ENCODE results near the gene LRRN4CL. TPM values are rescaled to one million over a fixed set of nuclear protein-coding genes. Genes with fewer than 3 reads are reported as not detected.
"Not testable (repeated sequence)": the region's sequence is repeated elsewhere in the genome, so short reads cannot be mapped to it uniquely, and the experiment has no call there.

LRRN4CL gene
- total and polyA plus RNA-seq, 2 donors: 10.9 to 16.7 TPM

DNA sequence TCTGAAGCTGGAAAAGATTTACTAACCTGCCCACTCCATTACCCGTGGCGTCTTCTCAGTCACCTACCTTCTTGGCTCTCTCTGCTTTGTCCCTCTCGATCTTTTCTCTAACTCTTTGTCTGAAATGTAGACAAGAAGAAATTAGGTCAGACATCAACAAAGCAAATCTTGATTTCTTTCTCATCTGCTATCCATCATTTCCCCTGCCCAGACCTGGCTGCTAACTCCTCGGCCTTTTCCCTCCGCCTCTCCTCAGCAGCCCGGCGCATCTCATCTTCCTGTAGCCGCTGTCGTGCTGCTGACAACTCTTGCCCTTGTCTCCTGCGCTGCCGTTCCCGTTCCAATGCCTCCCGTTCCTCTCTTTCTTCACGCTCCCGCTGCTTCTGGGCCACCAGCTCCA, 11.6 kb downstream of the LRRN4CL start:
- DNase-seq (ENCODE audit: extremely low spot score): no peak
- 80% methylated on average over 15 of the region's 15 CpGs for WGBS
- Histone ChIP-seq H3K36me3 (ENCODE audit: insufficient read depth) (no peaks in the 10 kb centered on the region), H3K4me1 (ENCODE audit: insufficient read depth) (no peaks in the 10 kb centered on the region), H3K4me3 (ENCODE audit: low read depth, low read length) (no peak overlapping the region), H3K27ac (ENCODE audit: low read depth) (no peak overlapping the region)

DNA sequence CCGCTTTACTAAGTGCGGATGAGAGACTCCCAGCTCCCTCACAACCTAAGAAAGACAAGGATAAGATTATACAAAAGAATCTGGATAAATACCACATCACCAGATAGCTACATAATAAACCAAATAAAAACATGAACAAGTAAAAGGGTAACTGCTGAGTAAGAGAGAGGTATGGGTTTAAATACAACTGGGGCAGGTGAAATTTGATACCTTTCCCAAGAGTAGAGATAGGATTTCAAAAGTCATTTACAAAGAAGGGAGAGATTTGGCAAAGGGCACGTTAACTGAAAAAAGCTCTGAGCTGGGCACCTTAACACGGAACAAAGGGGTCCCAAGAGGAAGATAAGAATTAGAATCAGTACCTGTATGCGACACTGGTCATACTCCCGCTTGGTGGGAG, 12.2 kb downstream of the LRRN4CL start:
- no peak overlapping the region for H3K27ac ChIP-seq (ENCODE audit: low read depth)
- H3K4me1 ChIP-seq (ENCODE audit: insufficient read depth): no peaks in the 10 kb centered on the region
- no peaks in the 10 kb centered on the region for H3K36me3 ChIP-seq (ENCODE audit: insufficient read depth)
- DNase-seq (ENCODE audit: extremely low spot score): no peak
- 80% methylated on average over 6 of the region's 6 CpGs for WGBS
- no peak overlapping the region for H3K4me3 ChIP-seq (ENCODE audit: low read depth, low read length)

DNA sequence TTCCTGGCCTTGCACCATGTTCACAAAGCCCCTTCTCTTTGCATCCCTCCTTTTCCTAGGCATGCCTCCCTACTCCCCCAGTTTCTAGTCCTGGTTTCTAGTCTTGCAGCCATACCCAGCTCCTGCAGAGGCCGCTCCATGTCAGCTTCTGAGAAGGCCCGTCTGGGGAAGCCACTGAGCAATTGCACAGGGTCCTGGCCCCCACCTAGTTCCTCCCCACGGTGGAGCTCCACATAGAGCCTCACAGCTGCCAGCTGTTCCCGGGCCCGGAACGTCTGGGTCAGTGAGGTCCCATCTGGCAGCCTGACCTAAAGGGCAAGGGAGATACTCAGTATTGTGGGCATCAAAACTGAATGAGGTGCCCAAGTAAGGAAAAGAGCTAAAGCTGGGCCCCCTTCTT, 12.6 kb downstream of the LRRN4CL start:
- no peak overlapping the region for H3K4me3 ChIP-seq (ENCODE audit: low read depth, low read length)
- no peaks in the 10 kb centered on the region for H3K4me1 ChIP-seq (ENCODE audit: insufficient read depth)
- WGBS: 52% methylated on average over 6 of the region's 6 CpGs
- H3K36me3 ChIP-seq (ENCODE audit: insufficient read depth): no peaks in the 10 kb centered on the region
- no peak overlapping the region for H3K27ac ChIP-seq (ENCODE audit: low read depth)
- DNase-seq (ENCODE audit: extremely low spot score): no peak

DNA sequence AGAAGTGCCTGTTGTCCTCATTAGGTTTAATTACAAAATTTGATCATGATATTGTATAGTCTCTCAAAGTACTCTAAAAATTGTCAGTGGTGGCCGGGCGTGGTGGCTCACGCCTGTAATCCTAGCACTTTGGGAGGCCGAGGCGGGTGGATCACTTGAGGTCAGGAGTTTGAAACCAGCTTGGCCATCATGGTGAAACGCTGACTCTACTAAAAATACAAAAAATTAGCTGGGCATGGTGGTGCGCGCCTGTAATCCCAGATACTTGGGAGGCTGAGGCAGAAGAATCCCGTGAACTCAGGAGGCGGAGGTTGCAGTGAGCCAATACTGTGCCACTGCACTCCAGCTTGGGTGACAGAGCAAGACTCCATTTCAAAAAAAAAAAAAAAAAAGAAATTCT, 13.9 kb downstream of the LRRN4CL start:
- H3K36me3 ChIP-seq (ENCODE audit: insufficient read depth); H3K4me1 ChIP-seq (ENCODE audit: insufficient read depth); H3K27ac ChIP-seq (ENCODE audit: low read depth); DNase-seq (ENCODE audit: extremely low spot score); H3K4me3 ChIP-seq (ENCODE audit: low read depth, low read length): not testable (repeated sequence)
- WGBS: 96% methylated on average over 10 of the region's 10 CpGs

DNA sequence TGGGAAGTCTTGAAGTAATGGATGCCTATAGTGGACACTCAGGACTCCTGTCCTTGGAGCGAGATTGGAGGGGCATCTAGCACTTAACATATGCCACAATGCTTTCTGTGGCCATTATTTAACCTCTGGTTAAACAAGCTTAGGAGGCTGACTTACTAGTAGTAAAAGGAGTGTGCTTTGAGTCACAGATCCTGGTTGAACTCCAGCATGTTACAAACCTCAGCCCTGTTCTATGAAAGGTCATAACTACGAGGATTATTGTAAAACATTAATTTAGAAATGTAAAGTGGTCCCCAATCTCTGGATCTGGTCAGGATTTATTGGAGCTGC, 16.2 kb downstream of the LRRN4CL start:
- WGBS: 78% methylated on average over 2 of the region's 2 CpGs
- no peak overlapping the region for H3K4me3 ChIP-seq (ENCODE audit: low read depth, low read length)
- no peak overlapping the region for H3K27ac ChIP-seq (ENCODE audit: low read depth)
- no peaks in the 10 kb centered on the region for H3K36me3 ChIP-seq (ENCODE audit: insufficient read depth)
- no peak for DNase-seq (ENCODE audit: extremely low spot score)
- no peaks in the 10 kb centered on the region for H3K4me1 ChIP-seq (ENCODE audit: insufficient read depth)

DNA sequence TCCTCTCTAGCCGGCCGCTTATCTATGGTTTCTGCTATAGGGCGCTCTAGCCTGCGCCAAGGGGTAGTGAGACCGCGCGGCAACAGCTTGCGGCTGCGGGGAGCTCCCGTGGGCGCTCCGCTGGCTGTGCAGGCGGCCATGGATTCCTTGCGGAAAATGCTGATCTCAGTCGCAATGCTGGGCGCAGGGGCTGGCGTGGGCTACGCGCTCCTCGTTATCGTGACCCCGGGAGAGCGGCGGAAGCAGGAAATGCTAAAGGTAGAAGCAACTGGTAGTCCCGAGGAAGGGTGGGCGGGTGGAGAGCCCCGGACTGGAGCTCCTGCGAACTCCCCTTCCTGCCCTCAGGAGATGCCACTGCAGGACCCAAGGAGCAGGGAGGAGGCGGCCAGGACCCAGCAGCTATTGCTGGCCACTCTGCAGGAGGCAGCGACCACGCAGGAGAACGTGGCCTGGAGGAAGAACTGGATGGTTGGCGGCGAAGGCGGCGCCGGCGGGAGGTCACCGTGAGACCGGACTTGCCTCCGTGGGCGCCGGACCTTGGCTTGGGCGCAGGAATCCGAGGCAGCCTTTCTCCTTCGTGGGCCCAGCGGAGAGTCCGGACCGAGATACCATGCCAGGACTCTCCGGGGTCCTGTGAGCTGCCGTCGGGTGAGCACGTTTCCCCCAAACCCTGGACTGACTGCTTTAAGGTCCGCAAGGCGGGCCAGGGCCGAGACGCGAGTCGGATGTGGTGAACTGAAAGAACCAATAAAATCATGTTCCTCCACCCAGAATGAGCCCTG, 17.5 kb downstream of the LRRN4CL start, which contains the start of the genes LBHD1 and UQCC3:
Gene LBHD1 (minus strand): TSS at position 660 of the 782 bp plus-strand sequence. CDS start 2,236 bp downstream, outside the sequence.
Gene UQCC3 (plus strand): TSS at position 66 of the 782 bp plus-strand sequence. CDS start 73 bp downstream, at position 139.
- peak; percentile 71 for DNase-seq (ENCODE audit: extremely low spot score)
- Histone ChIP-seq H3K4me1 (ENCODE audit: insufficient read depth) (no peaks in the 10 kb centered on the region), H3K36me3 (ENCODE audit: insufficient read depth) (no peaks in the 10 kb centered on the region), H3K4me3 (ENCODE audit: low read depth, low read length) (peak within 1 kb of the TSS; percentile 67), H3K27ac (ENCODE audit: low read depth) (peak within 1 kb of the TSS; percentile 89)
- WGBS: under 1% methylated on average over 59 of the region's 59 CpGs

DNA sequence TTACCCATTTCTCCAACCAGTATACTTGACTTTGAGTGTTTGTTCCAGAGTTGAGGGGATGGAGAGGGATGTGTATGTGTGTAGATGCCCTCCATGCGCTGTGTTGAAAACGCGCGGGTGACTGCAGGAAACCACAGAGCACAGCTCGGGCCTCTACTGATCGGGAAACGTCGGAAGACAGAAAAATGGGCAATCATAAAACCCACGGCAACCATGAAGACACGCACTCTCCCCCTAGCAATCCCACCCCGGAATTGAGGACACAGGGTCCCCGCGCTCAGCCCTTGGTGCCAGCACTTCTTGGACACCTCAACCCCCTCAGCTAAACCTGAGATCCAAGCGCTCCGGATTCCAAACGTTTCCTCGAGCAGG, 18.1 kb downstream of the LRRN4CL start:
- peak overlapping the region; percentile 89 for H3K27ac ChIP-seq (ENCODE audit: low read depth)
- H3K36me3 ChIP-seq (ENCODE audit: insufficient read depth): no peaks in the 10 kb centered on the region
- H3K4me3 ChIP-seq (ENCODE audit: low read depth, low read length): peak overlapping the region; percentile 67
- H3K4me1 ChIP-seq (ENCODE audit: insufficient read depth): no peaks in the 10 kb centered on the region
- no peak for DNase-seq (ENCODE audit: extremely low spot score)
- WGBS: under 1% methylated on average over 17 of the region's 17 CpGs

DNA sequence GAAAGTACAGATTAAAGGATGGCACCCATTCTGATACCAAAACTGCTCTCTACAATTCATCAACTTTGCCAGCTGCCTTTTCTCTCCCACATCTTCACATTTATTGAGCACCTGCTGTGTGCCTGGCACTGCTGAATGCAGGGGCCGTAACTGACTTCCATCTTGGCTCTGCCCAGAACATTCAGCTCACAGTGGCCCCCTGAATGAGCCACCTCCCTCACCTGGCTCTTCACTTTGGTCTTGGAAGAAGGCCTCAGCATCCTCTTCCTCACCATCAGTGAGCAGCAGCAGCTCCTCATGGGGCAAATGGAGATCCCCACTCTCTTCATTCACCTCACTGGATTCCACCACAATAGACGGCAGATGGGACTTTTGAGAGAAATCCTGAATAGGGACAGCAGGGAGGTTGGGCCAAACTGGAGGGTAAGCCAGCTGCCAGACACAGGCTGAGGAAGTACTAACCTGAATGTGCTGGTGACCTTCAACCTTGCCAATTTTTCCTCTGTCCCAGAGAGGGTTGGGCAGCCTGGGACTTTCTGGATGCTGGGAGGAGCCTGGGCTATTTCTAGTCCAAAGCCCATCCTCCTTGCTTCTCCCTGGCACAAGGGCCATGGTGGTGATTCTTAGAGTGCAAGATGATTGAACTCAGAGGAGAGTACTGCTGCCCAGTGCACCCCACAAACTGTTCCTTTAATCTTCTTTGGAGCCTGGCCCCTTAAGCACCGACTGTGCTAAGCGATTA, 19.7 kb downstream of the LRRN4CL start:
- DNase-seq (ENCODE audit: extremely low spot score): no peak
- 77% methylated on average over 4 of the region's 4 CpGs for WGBS
- Histone ChIP-seq H3K4me1 (ENCODE audit: insufficient read depth) (no peaks in the 10 kb centered on the region), H3K4me3 (ENCODE audit: low read depth, low read length) (no peak overlapping the region), H3K36me3 (ENCODE audit: insufficient read depth) (no peaks in the 10 kb centered on the region), H3K27ac (ENCODE audit: low read depth) (no peak overlapping the region)

DNA sequence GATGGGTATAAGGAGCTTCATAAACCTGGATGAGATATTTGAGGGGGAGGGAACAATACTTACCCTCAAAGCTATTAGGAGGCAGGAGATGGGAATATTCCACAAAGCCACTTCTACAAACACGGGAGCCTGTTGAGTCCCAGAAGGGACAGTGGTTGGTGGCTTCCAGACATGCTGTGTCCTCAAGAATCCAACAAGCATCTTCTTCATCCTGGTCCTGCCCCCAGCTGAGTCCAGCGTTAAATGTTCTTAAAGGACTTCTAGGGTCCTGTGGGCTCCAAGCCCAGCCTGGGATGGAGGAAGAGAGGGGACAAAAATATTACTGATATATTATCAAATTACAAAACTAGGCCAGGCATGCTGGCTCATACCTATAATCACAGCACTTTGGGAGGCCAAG, 21.9 kb downstream of the LRRN4CL start:
- Histone ChIP-seq H3K4me3 (ENCODE audit: low read depth, low read length) (no peak overlapping the region), H3K36me3 (ENCODE audit: insufficient read depth) (no peaks in the 10 kb centered on the region), H3K4me1 (ENCODE audit: insufficient read depth) (no peaks in the 10 kb centered on the region), H3K27ac (ENCODE audit: low read depth) (no peak overlapping the region)
- 82% methylated on average over 2 of the region's 2 CpGs for WGBS
- DNase-seq (ENCODE audit: extremely low spot score): no peak

DNA sequence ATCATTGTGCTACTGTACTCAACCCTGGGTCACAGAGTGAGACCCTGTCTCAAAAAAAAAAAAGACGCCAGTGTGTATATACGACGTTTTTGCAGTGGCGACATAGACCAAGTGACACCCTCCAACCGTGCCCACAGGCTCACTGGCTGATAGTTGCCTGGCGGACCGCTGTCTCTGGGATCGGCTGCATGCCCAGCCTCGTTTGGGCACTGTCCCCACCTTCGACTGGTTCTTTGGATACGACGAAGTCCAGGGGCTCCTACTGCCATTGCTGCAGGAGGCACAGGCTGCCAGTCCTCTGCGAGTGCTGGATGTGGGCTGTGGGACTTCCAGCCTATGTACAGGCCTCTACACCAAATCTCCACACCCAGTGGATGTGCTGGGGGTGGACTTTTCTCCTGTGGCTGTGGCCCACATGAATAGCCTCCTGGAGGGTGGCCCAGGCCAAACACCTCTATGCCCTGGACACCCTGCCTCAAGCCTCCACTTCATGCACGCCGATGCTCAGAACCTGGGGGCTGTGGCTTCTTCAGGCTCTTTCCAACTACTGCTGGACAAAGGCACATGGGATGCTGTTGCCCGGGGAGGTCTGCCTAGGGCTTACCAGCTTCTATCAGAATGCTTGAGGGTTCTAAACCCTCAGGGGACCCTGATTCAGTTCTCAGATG, 22.9 kb downstream of the LRRN4CL start:
- no peak for DNase-seq (ENCODE audit: extremely low spot score)
- Histone ChIP-seq H3K27ac (ENCODE audit: low read depth) (peak overlapping the region; percentile 82), H3K4me3 (ENCODE audit: low read depth, low read length) (peak overlapping the region; percentile 74), H3K4me1 (ENCODE audit: insufficient read depth) (no peaks in the 10 kb centered on the region), H3K36me3 (ENCODE audit: insufficient read depth) (no peaks in the 10 kb centered on the region)
- 43% methylated on average over 16 of the region's 16 CpGs for WGBS

DNA sequence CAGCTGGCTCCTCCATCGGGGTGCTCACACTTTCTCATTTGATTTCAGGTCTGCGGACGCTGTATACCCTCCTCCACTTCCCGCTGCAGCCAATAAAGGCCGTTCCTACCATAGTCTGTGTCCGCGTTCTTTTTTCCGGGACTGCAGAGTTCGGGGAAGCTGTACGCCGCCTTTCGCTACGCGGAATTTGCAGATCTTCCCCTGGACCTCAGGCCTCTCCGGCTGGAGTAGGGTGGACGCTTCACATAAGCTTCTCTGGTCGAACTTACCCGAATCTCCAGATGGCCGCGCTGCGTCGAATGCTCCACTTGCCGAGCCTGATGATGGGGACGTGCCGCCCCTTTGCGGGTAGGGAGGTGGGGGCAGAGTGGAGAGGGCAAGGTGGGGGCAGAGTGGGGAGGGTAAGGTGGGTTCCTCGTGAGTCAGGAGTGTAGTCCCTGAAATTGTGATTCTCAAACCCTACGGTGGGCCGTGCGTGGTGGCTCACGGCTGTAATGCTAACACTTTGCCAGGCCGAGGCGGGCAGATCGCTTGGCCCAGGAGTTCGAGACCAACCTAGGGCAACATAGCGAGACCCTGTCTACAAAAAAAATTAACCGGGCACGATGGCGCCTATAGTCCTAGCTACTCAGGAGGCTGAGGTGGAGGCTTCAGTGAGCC, 23.6 kb downstream of the LRRN4CL start:
- DNase-seq (ENCODE audit: extremely low spot score): no peak
- WGBS: 2% methylated on average over 39 of the region's 39 CpGs
- H3K4me1 ChIP-seq (ENCODE audit: insufficient read depth): no peaks in the 10 kb centered on the region

DNA sequence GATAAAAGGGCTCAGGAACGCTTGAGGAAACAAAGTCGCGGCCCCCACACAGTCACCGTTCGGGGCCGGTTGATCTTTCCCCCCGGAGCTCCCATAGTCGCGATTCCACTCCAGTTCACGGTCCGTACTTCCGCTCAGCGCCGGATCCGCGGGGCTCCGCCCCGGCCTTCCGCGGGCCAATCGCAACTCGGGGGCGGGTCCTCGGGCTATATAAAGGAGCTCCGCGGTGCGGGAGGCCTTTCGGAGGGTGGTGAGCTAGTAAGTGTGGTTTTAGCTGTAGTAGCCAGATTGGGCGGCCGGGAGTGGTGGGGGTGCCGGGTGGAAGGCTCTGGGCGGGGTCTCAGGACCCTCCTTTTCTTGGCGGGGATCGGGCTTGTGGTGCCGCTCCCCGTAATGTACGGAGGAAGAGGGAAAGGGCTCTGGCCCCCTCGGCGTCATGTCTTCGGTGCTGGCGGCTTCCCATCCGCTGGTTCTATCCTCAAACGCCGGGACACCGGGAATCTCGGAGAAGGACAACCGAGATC, 24.2 kb downstream of the LRRN4CL start, which contains the start of the genes C11orf98 and CSKMT:
Gene C11orf98 (minus strand): TSS at position 136 of the 524 bp plus-strand sequence. CDS start 41 bp downstream, at position 95.
Gene CSKMT (plus strand): TSS at position 238 of the 524 bp plus-strand sequence. CDS start 568 bp downstream, outside the sequence.
- Histone ChIP-seq H3K27ac (ENCODE audit: low read depth) (peak within 1 kb of the TSS; percentile 93), H3K36me3 (ENCODE audit: insufficient read depth) (no peaks in the 10 kb centered on the region), H3K4me3 (ENCODE audit: low read depth, low read length) (peak within 1 kb of the TSS; percentile 74), H3K4me1 (ENCODE audit: insufficient read depth) (no peaks in the 10 kb centered on the region)
- peak; percentile 89 for DNase-seq (ENCODE audit: extremely low spot score)
- under 1% methylated on average over 47 of the region's 47 CpGs for WGBS

More for the DNA sequence above, 23.6 kb downstream of the LRRN4CL start:
- H3K36me3 ChIP-seq (ENCODE audit: insufficient read depth): no peaks in the 10 kb centered on the region
- peak overlapping the region; percentile 74 for H3K4me3 ChIP-seq (ENCODE audit: low read depth, low read length)
- peak overlapping the region; percentile 82 for H3K27ac ChIP-seq (ENCODE audit: low read depth)

Measured in urinary bladder (tissue), 4 donors.